Stomach (tissue), 4 donors: Measurements from ENCODE around the gene F3.

ENCODE experiments used
- CTCF ChIP-seq, 7 experiments: fragments of 450-650 bp in 4 of 7; fragments of 200-600 bp in 3 of 7; sonication (generic) in 3 of 7; IDR thresholded peaks; one replicate each; pipeline ENCODE4 v1.5.1; 2016 to 2019; ENCODE audit warnings: antibody characterized with exemption in 7 of 7, control low read depth in 2 of 7, mild to moderate bottlenecking in 1 of 7
- POLR2A ChIP-seq, 4 donors: fragments of 450-650 bp; IDR thresholded peaks; one replicate each; pipeline ENCODE4 v1.6.1; 2016; ENCODE audit warnings: antibody characterized with exemption in 4 of 4, control low read depth in 2 of 4, mild to moderate bottlenecking in 1 of 4, moderate library complexity in 1 of 4
- POLR2AphosphoS5 ChIP-seq, 3 donors: sonication (generic); formaldehyde crosslinking; IDR thresholded peaks; one replicate each; pipeline ENCODE4 v1.6.1; 2016; ENCODE audit warnings: antibody characterized with exemption in 3 of 3

- TF ChIP-seq POLR2AphosphoS5 (IDR thresholded peaks at IDR 0.05) (no peak), CTCF (IDR thresholded peaks at IDR 0.05) (no peak), POLR2A (IDR thresholded peaks at IDR 0.05) (no peak)
Observed at GRCh38 chr1:94526152-94526980, 15.2 kb downstream of the F3 start.
